Gastroesophageal sphincter (tissue), 4 donors: ENCODE measurements around the gene MAP3K4. TPM values are rescaled to one million over a fixed set of nuclear protein-coding genes. Genes with fewer than 3 reads are reported as not detected.
"Not testable (repeated sequence)": the region's sequence is repeated elsewhere in the genome, so short reads cannot be mapped to it uniquely, and the experiment has no call there.

Source experiments
- ATAC-seq: fragments of 150-250 bp; one replicate; pipeline ENCODE4 v1.9.1; 2016; ENCODE audit warnings: mild to moderate bottlenecking, moderate library complexity
- H3K27ac ChIP-seq, 4 donors: fragments of 200-600 bp; sonication (generic) in 3 of 4; 1 replicate in 3 of 4; 2 replicates in 1 of 4; pipeline ENCODE4 v1.5.1; 2016 to 2019
- H3K27me3 ChIP-seq: fragments of 200-600 bp; sonication (generic); one replicate; pipeline ENCODE4 v1.5.1; 2019
- H3K36me3 ChIP-seq, 2 donors: fragments of 200-600 bp; sonication (generic); one replicate each; pipeline ENCODE4 v1.5.1; 2019; ENCODE audit warnings: control low read depth in 1 of 2
- H3K4me1 ChIP-seq, 3 donors: fragments of 200-600 bp; sonication (generic); 1 replicate in 2 of 3; 2 replicates in 1 of 3; pipeline ENCODE4 v1.5.1; 2016 to 2019; ENCODE audit warnings: control low read depth in 2 of 3
- H3K4me3 ChIP-seq, 2 donors: fragments of 200-600 bp; sonication (generic); one replicate each; pipeline ENCODE4 v1.5.1; 2019; ENCODE audit warnings: mild to moderate bottlenecking in 1 of 2, moderate library complexity in 1 of 2
- H3K9me3 ChIP-seq, 3 donors: fragments of 200-600 bp; sonication (generic); one replicate each; pipeline ENCODE4 v1.5.1; 2017 to 2019; ENCODE audit warnings: control low read depth in 2 of 3
- CTCF ChIP-seq, 4 experiments: fragments of 200-600 bp in 2 of 4; fragments of 450-650 bp in 2 of 4; sonication (generic) in 1 of 4; IDR thresholded peaks; one replicate each; pipeline ENCODE4 v1.5.1; 2017 to 2019; ENCODE audit warnings: antibody characterized with exemption in 4 of 4, mild to moderate bottlenecking in 2 of 4, moderate library complexity in 2 of 4
- EP300 ChIP-seq: sonication (generic); formaldehyde crosslinking; IDR thresholded peaks from one replicate; pipeline ENCODE4 v1.6.1; 2017; ENCODE audit warnings: antibody characterized with exemption, mild to moderate bottlenecking
- POLR2A ChIP-seq, 2 donors: fragments of 450-650 bp; IDR thresholded peaks; one replicate each; pipeline ENCODE4 v1.6.1; 2017; ENCODE audit warnings: antibody characterized with exemption in 2 of 2, mild to moderate bottlenecking in 2 of 2, moderate library complexity in 1 of 2
- POLR2AphosphoS5 ChIP-seq: sonication (generic); formaldehyde crosslinking; IDR thresholded peaks from one replicate; pipeline ENCODE4 v1.6.1; 2017; ENCODE audit warnings: antibody characterized with exemption
- WGBS, 2 donors: methylation state at CpG; one replicate each; pipeline ENCODE4 v1.1.5; 2018; ENCODE audit warnings: low coverage in 1 of 2; 5-methylcytosine and 5-hydroxymethylcytosine counted together
- total RNA-seq, 4 donors: library from RNA; depleted of rRNA; stranded (reverse); fragments of >200 nt; gene quantifications; one replicate each; pipeline ENCODE4 v1.1.0, GENCODE V29; 2016

Gene MAP3K4
- total RNA-seq, 4 donors from 2014 or later: 23.0 to 29.3 (median 26.8) TPM

GRCh38 chr6:161111261-161111660 is 119.7 kb downstream of the MAP3K4 start:
- no peaks in the 10 kb centered on the region for H3K27me3 ChIP-seq
- H3K27ac ChIP-seq: no peak overlapping the region
- no peak for ATAC-seq
- TF ChIP-seq CTCF (IDR thresholded peaks at IDR 0.05) (no peak), POLR2AphosphoS5 (no peak), EP300 (no peak), POLR2A (IDR thresholded peaks at IDR 0.05) (no peak)
- H3K4me1 ChIP-seq: no peaks in the 10 kb centered on the region
- H3K9me3 ChIP-seq: no peaks in the 10 kb centered on the region
- no peak overlapping the region for H3K4me3 ChIP-seq
- H3K36me3 ChIP-seq: peaks cover 8 to 100% of the 10 kb centered on the region in 2 donors
- 78 to 82% methylated on average over 4 of the region's 4 CpGs for WGBS, 2 donors

GRCh38 chr6:161115468-161115867 is 123.9 kb downstream of the MAP3K4 start:
- peaks cover 5 to 98% of the 10 kb centered on the region in 2 donors for H3K36me3 ChIP-seq
- H3K4me3 ChIP-seq: no peak overlapping the region
- no peak for ATAC-seq
- TF ChIP-seq POLR2AphosphoS5 (no peak), POLR2A (IDR thresholded peaks at IDR 0.05) (no peak), CTCF (IDR thresholded peaks at IDR 0.05) (no peak), EP300 (no peak)
- no peaks in the 10 kb centered on the region for H3K4me1 ChIP-seq
- 90 to 93% methylated on average over 3 of the region's 3 CpGs for WGBS, 2 donors
- no peak overlapping the region for H3K27ac ChIP-seq
- H3K27me3 ChIP-seq: no peaks in the 10 kb centered on the region
- H3K9me3 ChIP-seq: peaks cover 0 to 7% (median 0%) of the 10 kb centered on the region in 3 donors

GRCh38 chr6:161116554-161116953 is 125.0 kb downstream of the MAP3K4 start:
- no peaks in the 10 kb centered on the region for H3K4me1 ChIP-seq
- 73 to 81% methylated on average over 1 to 4 of the region's 4 CpGs for WGBS, 2 donors

GRCh38 chr6:161117308-161117707 is 125.7 kb downstream of the MAP3K4 start:
- Histone ChIP-seq H3K27me3 (no peaks in the 10 kb centered on the region), H3K27ac (no peak overlapping the region), H3K36me3 (peaks cover 5 to 94% of the 10 kb centered on the region in 2 donors), H3K4me1 (no peaks in the 10 kb centered on the region), H3K9me3 (peaks cover 0 to 19% (median 0%) of the 10 kb centered on the region in 3 donors), H3K4me3 (no peak overlapping the region)
- TF ChIP-seq POLR2A (IDR thresholded peaks at IDR 0.05): no peak
- no peak for TF ChIP-seq EP300
- no peak for TF ChIP-seq POLR2AphosphoS5
- TF ChIP-seq CTCF (IDR thresholded peaks at IDR 0.05): no peak
- 88 to 89% methylated on average over 7 of the region's 7 CpGs for WGBS, 2 donors
- no peak for ATAC-seq

More at GRCh38 chr6:161116554-161116953, 125.0 kb downstream of the MAP3K4 start:
- H3K4me3 ChIP-seq: no peak overlapping the region
- H3K27ac ChIP-seq: no peak overlapping the region
- H3K36me3 ChIP-seq: peaks cover 5 to 98% of the 10 kb centered on the region in 2 donors
- ATAC-seq: no peak
- no peaks in the 10 kb centered on the region for H3K27me3 ChIP-seq
- no peak for TF ChIP-seq POLR2AphosphoS5
- TF ChIP-seq POLR2A (IDR thresholded peaks at IDR 0.05): no peak
- TF ChIP-seq EP300: no peak
- no peak for TF ChIP-seq CTCF (IDR thresholded peaks at IDR 0.05)
- peaks cover 0 to 15% (median 0%) of the 10 kb centered on the region in 3 donors for H3K9me3 ChIP-seq

GRCh38 chr6:161117942-161118341 is 126.4 kb downstream of the MAP3K4 start:
- no peaks in the 10 kb centered on the region for H3K27me3 ChIP-seq
- WGBS, 2 donors: 83 to 97% methylated on average over 2 of the region's 2 CpGs
- no peak overlapping the region for H3K27ac ChIP-seq
- no peak overlapping the region for H3K4me3 ChIP-seq
- ATAC-seq: no peak
- H3K4me1 ChIP-seq: no peaks in the 10 kb centered on the region
- peaks cover 1 to 94% of the 10 kb centered on the region in 2 donors for H3K36me3 ChIP-seq
- peaks cover 0 to 23% (median 0%) of the 10 kb centered on the region in 3 donors for H3K9me3 ChIP-seq
- TF ChIP-seq EP300 (no peak), POLR2A (IDR thresholded peaks at IDR 0.05) (no peak), POLR2AphosphoS5 (no peak), CTCF (IDR thresholded peaks at IDR 0.05) (no peak)

- not testable (repeated sequence) for ATAC-seq, H3K27ac ChIP-seq
- peaks cover 0 to 64% of the 10 kb centered on the region in 2 donors for H3K36me3 ChIP-seq
Measured at GRCh38 chr6:161123319-161123718, 131.8 kb downstream of the MAP3K4 start.

More at GRCh38 chr6:161123319-161123718, 131.8 kb downstream of the MAP3K4 start:
- not testable (repeated sequence) for H3K4me3 ChIP-seq, H3K27me3 ChIP-seq, H3K4me1 ChIP-seq
- peaks cover 0 to 39% (median 0%) of the 10 kb centered on the region in 3 donors for H3K9me3 ChIP-seq
